H1 (cell line): ENCODE results near the gene LVRN.

Experiments
- ATF2 ChIP-seq: IDR thresholded peaks from 2 replicates; pipeline ENCODE4 v1.6.1; 2012; ENCODE audit warnings: low read length, inconsistent platforms
- CREB1 ChIP-seq: IDR thresholded peaks from 2 replicates; pipeline ENCODE4 v1.6.1; 2012; ENCODE audit warnings: inconsistent platforms
- CTCF ChIP-seq, 3 experiments: IDR thresholded peaks; 1 replicate in 2 of 3; 2 replicates in 1 of 3; pipeline versions ENCODE4 v1.5.1 to v1.6.1; 2011; ENCODE audit warnings: low read length in 3 of 3, mild to moderate bottlenecking in 3 of 3, inconsistent platforms in 2 of 3, low read depth in 1 of 3, moderate library complexity in 1 of 3; ENCODE audit not compliant: insufficient read depth in 1 of 3; ENCODE audit errors: control extremely low read depth in 1 of 3
- EP300 ChIP-seq, 2 experiments: IDR thresholded peaks; 1 replicate in 1 of 2; 2 replicates in 1 of 2; pipeline ENCODE4 v1.6.1; 2011 to 2012; ENCODE audit warnings: low read depth in 2 of 2, low read length in 2 of 2, mild to moderate bottlenecking in 2 of 2, borderline replicate concordance in 1 of 2, inconsistent platforms in 1 of 2, moderate library complexity in 1 of 2
- JUN ChIP-seq: IDR thresholded peaks from 2 replicates; pipeline ENCODE4 v1.6.1; 2011; ENCODE audit warnings: low read depth, mild to moderate bottlenecking, improper control_type of control experiment, low read length
- KDM5A ChIP-seq: fragments of 200-600 bp; IDR thresholded peaks from 2 replicates; pipeline ENCODE4 v1.7.1; 2012; ENCODE audit warnings: mild to moderate bottlenecking, low read length, inconsistent platforms, mixed read lengths
- PHF8 ChIP-seq: fragments of 200-600 bp; sonication (generic); conservative IDR thresholded peaks from 2 replicates; pipeline ENCODE4 v1.7.1; 2012; ENCODE audit warnings: low read depth, mild to moderate bottlenecking, inconsistent platforms, low read length, moderate library complexity
- SP4 ChIP-seq: IDR thresholded peaks from 2 replicates; pipeline ENCODE4 v1.6.1; 2012; ENCODE audit warnings: low read length, inconsistent platforms
- TAF1 ChIP-seq: IDR thresholded peaks from 2 replicates; pipeline ENCODE4 v1.6.1; 2011; ENCODE audit warnings: mild to moderate bottlenecking, low read depth, low read length
- YY1 ChIP-seq: IDR thresholded peaks from 2 replicates; pipeline ENCODE4 v1.6.1; 2011; ENCODE audit warnings: low read depth, mild to moderate bottlenecking, low read length
- TF ChIP-seq, protein P1 (sequence below): IDR thresholded peaks from 2 replicates; pipeline ENCODE4 v1.6.1; 2011; ENCODE audit warnings: low read depth, mild to moderate bottlenecking, low read length; ENCODE audit not compliant: insufficient read depth

DNA sequence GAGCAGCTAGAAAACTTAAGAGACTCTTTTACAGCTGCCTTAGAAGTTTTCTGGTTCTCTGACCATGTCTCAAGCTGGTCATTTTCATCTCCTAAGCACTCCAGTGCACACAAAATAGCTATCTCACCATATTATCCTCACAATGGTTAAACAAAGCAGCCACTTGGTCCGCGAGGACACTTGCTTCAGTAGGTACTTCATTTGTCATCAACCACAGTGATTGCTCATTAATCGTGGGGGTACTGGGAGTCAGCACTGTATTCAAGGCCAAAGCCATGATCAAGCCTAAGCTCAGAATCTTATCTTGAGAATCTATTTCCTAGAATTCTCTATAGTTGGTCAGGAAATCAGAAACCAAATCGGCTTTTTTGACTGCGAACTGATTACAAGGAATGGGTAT is 72.8 kb downstream of the LVRN start:
- TF ChIP-seq CTCF (IDR thresholded peaks at IDR 0.05; ENCODE audit: control extremely low read depth in 1 of 3, insufficient read depth in 1 of 3, low read depth in 1 of 3, low read length in 3 of 3) (no peak), TAF1 (no peak), PHF8 (no peak), CREB1 (no peak), SP4 (no peak), YY1 (no peak), JUN (no peak), EP300 (IDR thresholded peaks at IDR 0.05; ENCODE audit: borderline replicate concordance in 1 of 2, low read depth in 2 of 2, low read length in 2 of 2) (no peak), ATF2 (no peak), KDM5A (no peak)
- TF ChIP-seq, protein P1, sequence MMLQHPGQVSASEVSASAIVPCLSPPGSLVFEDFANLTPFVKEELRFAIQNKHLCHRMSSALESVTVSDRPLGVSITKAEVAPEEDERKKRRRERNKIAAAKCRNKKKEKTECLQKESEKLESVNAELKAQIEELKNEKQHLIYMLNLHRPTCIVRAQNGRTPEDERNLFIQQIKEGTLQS = no peak
